ENCODE data around the gene LIME1.

The LIME1 gene

DNA sequence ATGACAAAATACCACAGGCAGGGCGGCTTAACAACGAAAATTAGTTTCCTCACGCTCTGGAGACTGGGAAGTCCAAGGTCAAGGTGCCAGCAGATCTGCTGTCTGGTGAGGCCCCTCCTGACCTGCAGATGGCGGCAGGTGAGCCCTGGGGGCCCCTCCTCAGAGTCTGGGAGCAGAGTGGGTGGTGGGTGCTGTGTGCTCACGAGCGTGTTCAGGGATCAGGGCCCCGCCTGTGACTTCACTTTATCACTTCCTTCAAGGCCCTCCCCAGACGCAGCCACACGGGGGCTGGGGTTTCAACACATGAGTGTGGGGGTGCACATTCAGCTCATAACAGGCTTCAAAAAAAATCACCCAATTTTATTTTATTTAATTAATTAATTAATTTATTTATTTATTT is 42.4 kb downstream of the LIME1 start:
- no peaks in the 10 kb centered on the region for H3K4me1 ChIP-seq
- H3K4me2 ChIP-seq (ENCODE audit: low read length): no peak overlapping the region
- H3K27ac ChIP-seq: no peak overlapping the region
- H3K27me3 ChIP-seq (ENCODE audit: control insufficient read depth, insufficient read depth, low read length): no peaks in the 10 kb centered on the region
- no peaks in the 10 kb centered on the region for H3K36me3 ChIP-seq (ENCODE audit: control insufficient read depth, insufficient read depth, low read length)
- no peak overlapping the region for H3K4me3 ChIP-seq (ENCODE audit: low read depth, low read length)
- H3K79me2 ChIP-seq: peaks cover 58% of the 10 kb centered on the region
- TF ChIP-seq, protein P1, sequence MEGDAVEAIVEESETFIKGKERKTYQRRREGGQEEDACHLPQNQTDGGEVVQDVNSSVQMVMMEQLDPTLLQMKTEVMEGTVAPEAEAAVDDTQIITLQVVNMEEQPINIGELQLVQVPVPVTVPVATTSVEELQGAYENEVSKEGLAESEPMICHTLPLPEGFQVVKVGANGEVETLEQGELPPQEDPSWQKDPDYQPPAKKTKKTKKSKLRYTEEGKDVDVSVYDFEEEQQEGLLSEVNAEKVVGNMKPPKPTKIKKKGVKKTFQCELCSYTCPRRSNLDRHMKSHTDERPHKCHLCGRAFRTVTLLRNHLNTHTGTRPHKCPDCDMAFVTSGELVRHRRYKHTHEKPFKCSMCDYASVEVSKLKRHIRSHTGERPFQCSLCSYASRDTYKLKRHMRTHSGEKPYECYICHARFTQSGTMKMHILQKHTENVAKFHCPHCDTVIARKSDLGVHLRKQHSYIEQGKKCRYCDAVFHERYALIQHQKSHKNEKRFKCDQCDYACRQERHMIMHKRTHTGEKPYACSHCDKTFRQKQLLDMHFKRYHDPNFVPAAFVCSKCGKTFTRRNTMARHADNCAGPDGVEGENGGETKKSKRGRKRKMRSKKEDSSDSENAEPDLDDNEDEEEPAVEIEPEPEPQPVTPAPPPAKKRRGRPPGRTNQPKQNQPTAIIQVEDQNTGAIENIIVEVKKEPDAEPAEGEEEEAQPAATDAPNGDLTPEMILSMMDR (IDR thresholded peaks at IDR 0.05): no peak
- no peak overlapping the region for H3K9ac ChIP-seq
- H3K9me3 ChIP-seq (ENCODE audit: control insufficient read depth, low read length): no peaks in the 10 kb centered on the region
- H2AFZ ChIP-seq: no peak overlapping the region

DNA sequence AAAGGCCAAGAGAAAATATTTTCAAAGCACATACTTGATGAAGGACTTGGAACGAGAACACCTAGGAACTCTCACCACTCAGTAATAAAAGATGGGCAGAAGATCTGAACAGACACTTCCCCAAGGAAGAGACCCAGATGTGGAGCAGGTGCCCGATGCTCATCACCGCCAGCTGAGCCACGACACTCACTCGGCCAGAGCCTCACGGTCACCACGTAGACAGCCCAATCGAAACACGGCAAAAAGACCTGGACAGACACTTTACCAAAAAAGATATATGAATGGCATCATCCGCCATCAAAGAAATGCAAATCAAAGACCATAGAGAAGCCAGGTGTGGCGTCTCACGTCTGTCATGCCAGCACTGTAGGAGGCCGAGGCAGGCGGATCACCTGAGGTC is 44.7 kb downstream of the LIME1 start:
- Histone ChIP-seq H3K79me2 (peaks cover 54% of the 10 kb centered on the region), H3K9ac (no peak overlapping the region)
- TF ChIP-seq, protein P1 (IDR thresholded peaks at IDR 0.05): no peak

GRCh38 chr20:63782051-63782471 is 45.6 kb downstream of the LIME1 start:
- H3K79me2 ChIP-seq: peaks cover 59% of the 10 kb centered on the region
- no peak overlapping the region for H3K4me3 ChIP-seq (ENCODE audit: low read depth, low read length)
- no peaks in the 10 kb centered on the region for H3K27me3 ChIP-seq (ENCODE audit: control insufficient read depth, insufficient read depth, low read length)
- no peak overlapping the region for H3K4me2 ChIP-seq (ENCODE audit: low read length)
- no peaks in the 10 kb centered on the region for H3K9me3 ChIP-seq (ENCODE audit: control insufficient read depth, low read length)
- no peak overlapping the region for H3K9ac ChIP-seq
- TF ChIP-seq, protein P1 (IDR thresholded peaks at IDR 0.05): no peak
- H2AFZ ChIP-seq: no peak overlapping the region
- H3K36me3 ChIP-seq (ENCODE audit: control insufficient read depth, insufficient read depth, low read length): no peaks in the 10 kb centered on the region
- no peaks in the 10 kb centered on the region for H3K4me1 ChIP-seq
- no peak overlapping the region for H3K27ac ChIP-seq

More for the DNA sequence above, 44.7 kb downstream of the LIME1 start:
- Histone ChIP-seq H2AFZ (no peak overlapping the region), H3K4me1 (no peaks in the 10 kb centered on the region), H3K4me3 (ENCODE audit: low read depth, low read length) (no peak overlapping the region), H3K9me3 (ENCODE audit: control insufficient read depth, low read length) (no peaks in the 10 kb centered on the region), H3K4me2 (ENCODE audit: low read length) (no peak overlapping the region), H3K27me3 (ENCODE audit: control insufficient read depth, insufficient read depth, low read length) (no peaks in the 10 kb centered on the region), H3K27ac (no peak overlapping the region), H3K36me3 (ENCODE audit: control insufficient read depth, insufficient read depth, low read length) (no peaks in the 10 kb centered on the region)

GRCh38 chr20:63782521-63782971 is 46.1 kb downstream of the LIME1 start:
- H3K9ac ChIP-seq: no peak overlapping the region
- no peak overlapping the region for H3K4me3 ChIP-seq (ENCODE audit: low read depth, low read length)
- no peaks in the 10 kb centered on the region for H3K4me1 ChIP-seq
- H3K4me2 ChIP-seq (ENCODE audit: low read length): no peak overlapping the region
- no peak overlapping the region for H2AFZ ChIP-seq
- peaks cover 55% of the 10 kb centered on the region for H3K79me2 ChIP-seq
- no peaks in the 10 kb centered on the region for H3K36me3 ChIP-seq (ENCODE audit: control insufficient read depth, insufficient read depth, low read length)
- TF ChIP-seq, protein P1 (IDR thresholded peaks at IDR 0.05): no peak
- no peaks in the 10 kb centered on the region for H3K27me3 ChIP-seq (ENCODE audit: control insufficient read depth, insufficient read depth, low read length)
- H3K27ac ChIP-seq: no peak overlapping the region
- no peaks in the 10 kb centered on the region for H3K9me3 ChIP-seq (ENCODE audit: control insufficient read depth, low read length)

DNA sequence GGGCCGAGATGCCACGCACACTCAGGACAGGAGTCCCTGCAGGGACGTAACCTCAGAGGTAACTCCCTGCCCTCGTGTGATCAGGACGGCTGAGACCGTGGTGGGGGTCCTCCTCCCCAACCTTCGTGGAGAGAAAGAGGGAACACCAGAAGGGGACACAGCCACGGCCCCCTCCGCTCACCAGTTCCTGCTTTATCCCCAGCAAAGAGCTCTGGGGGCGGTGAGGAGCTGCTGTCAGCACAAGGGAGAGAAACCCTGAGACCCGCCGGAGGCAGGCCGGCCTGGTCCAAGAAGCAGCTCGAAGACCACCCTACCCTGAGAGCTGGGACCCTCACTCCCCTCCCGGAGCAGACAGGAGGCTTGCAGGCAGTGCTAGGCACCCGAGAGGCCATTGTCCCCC is 47.5 kb downstream of the LIME1 start:
- no peak overlapping the region for H3K27ac ChIP-seq
- H3K4me2 ChIP-seq (ENCODE audit: low read length): no peak overlapping the region
- no peaks in the 10 kb centered on the region for H3K36me3 ChIP-seq (ENCODE audit: control insufficient read depth, insufficient read depth, low read length)
- TF ChIP-seq, protein P1 (IDR thresholded peaks at IDR 0.05): no peak
- H3K27me3 ChIP-seq (ENCODE audit: control insufficient read depth, insufficient read depth, low read length): no peaks in the 10 kb centered on the region
- H2AFZ ChIP-seq: no peak overlapping the region
- H3K9ac ChIP-seq: no peak overlapping the region
- H3K4me1 ChIP-seq: no peaks in the 10 kb centered on the region
- no peaks in the 10 kb centered on the region for H3K9me3 ChIP-seq (ENCODE audit: control insufficient read depth, low read length)
- no peak overlapping the region for H3K4me3 ChIP-seq (ENCODE audit: low read depth, low read length)
- H3K79me2 ChIP-seq: peaks cover 51% of the 10 kb centered on the region

All from parathyroid adenoma (tissue), 2 donors.